Urinary bladder (tissue), 4 donors: Measurements from ENCODE around the gene ELMO2. TPM values are rescaled to one million over a fixed set of nuclear protein-coding genes. Genes with fewer than 3 reads are reported as not detected.

ENCODE experiments used
- DNase-seq: peaks from one replicate; pipeline ENCODE4 v3.0.0-alpha.2; 2015; ENCODE audit errors: extremely low spot score
- H3K27ac ChIP-seq: one replicate; pipeline ENCODE4 v1.5.1; 2013; ENCODE audit warnings: low read depth, mild to moderate bottlenecking, moderate library complexity
- H3K36me3 ChIP-seq: one replicate; pipeline ENCODE4 v1.6.1; 2013; ENCODE audit warnings: mild to moderate bottlenecking, moderate library complexity; ENCODE audit not compliant: insufficient read depth
- H3K4me1 ChIP-seq: one replicate; pipeline ENCODE4 v1.6.1; 2013; ENCODE audit warnings: mild to moderate bottlenecking, moderate library complexity; ENCODE audit not compliant: insufficient read depth
- H3K4me3 ChIP-seq: one replicate; pipeline ENCODE4 v1.5.1; 2013; ENCODE audit warnings: low read depth, low read length
- WGBS: extraction: QIAGEN DNeasy Blood & Tissue Kit; methylation state at CpG from one replicate; pipeline ENCODE4 v1.1.7; 2013; 5-methylcytosine and 5-hydroxymethylcytosine counted together
- polyA plus RNA-seq: library from polyadenylated mRNA; stranded (reverse); fragments of 200-250 nt; gene quantifications from one replicate; pipeline ENCODE4 v1.2.3, GENCODE V29; 2013
- total RNA-seq: library from RNA; depleted of rRNA; stranded (reverse); fragments of >200 nt; gene quantifications from one replicate; pipeline ENCODE4 v1.2.3, GENCODE V29; 2014
- donor health status: healthy with polysubstance abuse.
- donor health status: healthy.

Gene ELMO2
- total and polyA plus RNA-seq, 2 donors: 31.2 to 41.6 TPM

GRCh38 chr20:46349035-46349741 is 57.2 kb downstream of the ELMO2 start:
- DNase-seq: no peak
- H3K36me3 ChIP-seq: no peaks in the 10 kb centered on the region
- H3K4me1 ChIP-seq: no peaks in the 10 kb centered on the region
- 35% methylated on average over 12 of the region's 12 CpGs for whole genome bisulfite sequencing
- H3K4me3 ChIP-seq: no peak overlapping the region
- no peak overlapping the region for H3K27ac ChIP-seq

- 41% methylated on average over 25 of the region's 25 CpGs for WGBS
- no peak overlapping the region for H3K27ac ChIP-seq
Observed at GRCh38 chr20:46347841-46348803, 58.3 kb downstream of the ELMO2 start.

GRCh38 chr20:46346770-46347169 is 59.6 kb downstream of the ELMO2 start:
- H3K27ac ChIP-seq: no peak overlapping the region
- H3K36me3 ChIP-seq: no peaks in the 10 kb centered on the region
- WGBS: 86% methylated on average over 8 of the region's 8 CpGs

More at GRCh38 chr20:46347841-46348803, 58.3 kb downstream of the ELMO2 start:
- no peaks in the 10 kb centered on the region for H3K4me1 ChIP-seq
- DNase-seq: no peak
- H3K36me3 ChIP-seq: no peaks in the 10 kb centered on the region
- no peak overlapping the region for H3K4me3 ChIP-seq

GRCh38 chr20:46344488-46345162 is 61.8 kb downstream of the ELMO2 start:
- Histone ChIP-seq H3K27ac (no peak overlapping the region), H3K4me3 (no peak overlapping the region), H3K36me3 (no peaks in the 10 kb centered on the region), H3K4me1 (no peaks in the 10 kb centered on the region)
- DNase-seq: no peak
- 76% methylated on average over 8 of the region's 8 CpGs for WGBS

More at GRCh38 chr20:46346770-46347169, 59.6 kb downstream of the ELMO2 start:
- DNase-seq: no peak
- Histone ChIP-seq H3K4me1 (no peaks in the 10 kb centered on the region), H3K4me3 (no peak overlapping the region)

GRCh38 chr20:46343975-46344357 is 62.4 kb downstream of the ELMO2 start:
- Histone ChIP-seq H3K36me3 (no peaks in the 10 kb centered on the region), H3K4me3 (no peak overlapping the region), H3K4me1 (no peaks in the 10 kb centered on the region), H3K27ac (no peak overlapping the region)
- no peak for DNase-seq
- WGBS: 43% methylated on average over 2 of the region's 2 CpGs

- Histone ChIP-seq H3K4me3 (no peak overlapping the region), H3K4me1 (no peaks in the 10 kb centered on the region), H3K27ac (no peak overlapping the region), H3K36me3 (no peaks in the 10 kb centered on the region)
- no peak for DNase-seq
- WGBS: 6% methylated on average over 17 of the region's 17 CpGs
Observed at GRCh38 chr20:46343348-46343974, 63.0 kb downstream of the ELMO2 start.

- WGBS: 49% methylated on average over 17 of the region's 17 CpGs
- Histone ChIP-seq H3K4me1 (no peaks in the 10 kb centered on the region), H3K4me3 (no peak overlapping the region), H3K27ac (no peak overlapping the region), H3K36me3 (no peaks in the 10 kb centered on the region)
- DNase-seq: no peak
Observed at GRCh38 chr20:46342451-46343347, 63.7 kb downstream of the ELMO2 start.

- no peak overlapping the region for H3K27ac ChIP-seq
- DNase-seq: no peak
- no peaks in the 10 kb centered on the region for H3K36me3 ChIP-seq
- H3K4me1 ChIP-seq: no peaks in the 10 kb centered on the region
- 52% methylated on average over 9 of the region's 9 CpGs for WGBS
- no peak overlapping the region for H3K4me3 ChIP-seq
Observed at GRCh38 chr20:46342010-46342378, 64.4 kb downstream of the ELMO2 start.

- no peaks in the 10 kb centered on the region for H3K36me3 ChIP-seq
- no peak overlapping the region for H3K4me3 ChIP-seq
- WGBS: 46% methylated on average over 24 of the region's 24 CpGs
- H3K4me1 ChIP-seq: no peaks in the 10 kb centered on the region
- DNase-seq: no peak
- H3K27ac ChIP-seq: no peak overlapping the region
Observed at GRCh38 chr20:46341074-46342009, 65.1 kb downstream of the ELMO2 start.

- DNase-seq: no peak
- 72% methylated on average over 7 of the region's 7 CpGs for WGBS
- H3K27ac ChIP-seq: no peak overlapping the region
- no peaks in the 10 kb centered on the region for H3K36me3 ChIP-seq
- no peaks in the 10 kb centered on the region for H3K4me1 ChIP-seq
- no peak overlapping the region for H3K4me3 ChIP-seq
Observed at GRCh38 chr20:46339037-46339436, 67.4 kb downstream of the ELMO2 start.

- WGBS: 48% methylated on average over 3 of the region's 3 CpGs
- Histone ChIP-seq H3K27ac (no peak overlapping the region), H3K4me1 (no peaks in the 10 kb centered on the region), H3K36me3 (no peaks in the 10 kb centered on the region), H3K4me3 (no peak overlapping the region)
- no peak for DNase-seq
Observed at GRCh38 chr20:46336735-46337134, 69.7 kb downstream of the ELMO2 start.
